Keratinocyte (primary cell): ENCODE measurements around the gene MRPS35. TPM values are rescaled to one million over a fixed set of nuclear protein-coding genes. Genes with fewer than 3 reads are reported as not detected.

Source experiments
- DNase-seq: peaks from one replicate; pipeline ENCODE4 v3.0.0-alpha.2; 2011; ENCODE audit warnings: low read depth, missing footprints, low spot score
- FAIRE-seq: peaks from 2 replicates; lab custom pipeline; 2011; peaks lifted over from hg19 to GRCh38; lab: Jason Lieb, UNC
- H2AFZ ChIP-seq: 2 replicates; pipeline ENCODE4 v1.6.0; 2012; ENCODE audit warnings: low read length, control low read depth, inconsistent platforms; ENCODE audit not compliant: control insufficient read depth
- H3K27ac ChIP-seq: 2 replicates; pipeline ENCODE4 v1.5.1; 2011; ENCODE audit warnings: low read length; ENCODE audit not compliant: control insufficient read depth, insufficient read depth
- H3K27me3 ChIP-seq: 3 replicates; pipeline ENCODE4 v1.6.0; 2011; ENCODE audit warnings: low read length; ENCODE audit not compliant: control insufficient read depth, insufficient read depth; ENCODE audit errors: extremely low read depth
- H3K36me3 ChIP-seq, 2 experiments: 2 replicates in 1 of 2; 3 replicates in 1 of 2; pipeline ENCODE4 v1.5.1; 2011; ENCODE audit warnings: low read length in 2 of 2, mild to moderate bottlenecking in 1 of 2; ENCODE audit not compliant: control insufficient read depth in 2 of 2, insufficient read depth in 2 of 2; ENCODE audit errors: extremely low read depth in 1 of 2
- H3K4me1 ChIP-seq: 3 replicates; pipeline ENCODE4 v1.5.1; 2011; ENCODE audit warnings: low read length; ENCODE audit not compliant: control insufficient read depth, insufficient read depth; ENCODE audit errors: extremely low read depth
- H3K4me2 ChIP-seq: 3 replicates; pipeline ENCODE4 v1.6.0; 2011; ENCODE audit warnings: low read depth, low read length; ENCODE audit not compliant: control insufficient read depth, insufficient read depth; ENCODE audit errors: extremely low read depth
- H3K4me3 ChIP-seq, 3 experiments: fragments of 200-600 bp in 1 of 3; sonication (generic) in 1 of 3; 2 replicates in 2 of 3; 3 replicates in 1 of 3; pipeline ENCODE4 v1.5.1; 2011 to 2016; ENCODE audit warnings: low read length in 3 of 3, mild to moderate bottlenecking in 3 of 3, control low read depth in 2 of 3, inconsistent platforms in 1 of 3, low read depth in 1 of 3, mixed read lengths in 1 of 3, mixed run types in 1 of 3, moderate library complexity in 1 of 3; ENCODE audit not compliant: control insufficient read depth in 2 of 3, insufficient read depth in 2 of 3; ENCODE audit errors: extremely low read depth in 1 of 3
- H3K79me2 ChIP-seq: 2 replicates; pipeline ENCODE4 v1.6.0; 2012; ENCODE audit warnings: low read length; ENCODE audit not compliant: control insufficient read depth, insufficient read depth
- H3K9ac ChIP-seq: 3 replicates; pipeline ENCODE4 v1.6.0; 2011; ENCODE audit warnings: low read length; ENCODE audit not compliant: control insufficient read depth, insufficient read depth; ENCODE audit errors: extremely low read depth
- H3K9me1 ChIP-seq: 3 replicates; pipeline ENCODE4 v1.6.0; 2011; ENCODE audit warnings: low read length; ENCODE audit not compliant: control insufficient read depth, insufficient read depth; ENCODE audit errors: extremely low read depth
- H3K9me3 ChIP-seq: 2 replicates; pipeline ENCODE4 v1.5.1; 2012; ENCODE audit warnings: low read depth, low read length; ENCODE audit not compliant: control insufficient read depth
- H4K20me1 ChIP-seq: 3 replicates; pipeline ENCODE4 v1.6.0; 2011; ENCODE audit warnings: low read length; ENCODE audit not compliant: control insufficient read depth, insufficient read depth; ENCODE audit errors: extremely low read depth
- EZH2 ChIP-seq: IDR thresholded peaks from one replicate; pipeline ENCODE4 v1.6.1; 2012; ENCODE audit warnings: inconsistent platforms, mild to moderate bottlenecking, low read length, moderate library complexity
- dilution Hi-C: fragments of 300-500 bp; cut with MboI; formaldehyde crosslinking; loops from one replicate; pipeline ENCODE4 v1.7.0; 2020; ENCODE audit warnings: low sequenced_read_pairs; ENCODE audit not compliant: extremely low pct_ligation_motif_present
- polyA plus RNA-seq, 5 experiments: library from polyadenylated mRNA; depleted of rRNA in 3 of 5; stranded (reverse) in 3 of 5; stranded (forward) in 1 of 5; unstranded in 1 of 5; fragments of >200 nt; gene quantifications; 1 replicate in 1 of 5; 2 replicates in 3 of 5; 3 replicates in 1 of 5; pipeline versions ENCODE4 v1.2.1 to v1.2.3, GENCODE V29; 2011 to 2012; ENCODE audit warnings: missing spikeins in 2 of 5, low read depth in 1 of 5, low replicate concordance in 1 of 5
- TF ChIP-seq, protein P1 (sequence below), 3 experiments: IDR thresholded peaks in 1 of 3; conservative IDR thresholded peaks in 1 of 3; optimal IDR thresholded peaks in 1 of 3; 2 replicates in 2 of 3; 3 replicates in 1 of 3; pipeline versions ENCODE3 to v1.5.1; 2011; ENCODE audit warnings: low read length in 3 of 3, mild to moderate bottlenecking in 3 of 3, moderate library complexity in 2 of 3, control low read depth in 1 of 3, inconsistent platforms in 1 of 3; ENCODE audit not compliant: insufficient read depth in 2 of 3; ENCODE audit errors: extremely low read depth in 1 of 3

Gene MRPS35
- polyA plus RNA-seq, 1 donor (not counting 4 experiments of a cell fraction or from before 2014, with no cell fraction given) = 60.1 TPM

DNA sequence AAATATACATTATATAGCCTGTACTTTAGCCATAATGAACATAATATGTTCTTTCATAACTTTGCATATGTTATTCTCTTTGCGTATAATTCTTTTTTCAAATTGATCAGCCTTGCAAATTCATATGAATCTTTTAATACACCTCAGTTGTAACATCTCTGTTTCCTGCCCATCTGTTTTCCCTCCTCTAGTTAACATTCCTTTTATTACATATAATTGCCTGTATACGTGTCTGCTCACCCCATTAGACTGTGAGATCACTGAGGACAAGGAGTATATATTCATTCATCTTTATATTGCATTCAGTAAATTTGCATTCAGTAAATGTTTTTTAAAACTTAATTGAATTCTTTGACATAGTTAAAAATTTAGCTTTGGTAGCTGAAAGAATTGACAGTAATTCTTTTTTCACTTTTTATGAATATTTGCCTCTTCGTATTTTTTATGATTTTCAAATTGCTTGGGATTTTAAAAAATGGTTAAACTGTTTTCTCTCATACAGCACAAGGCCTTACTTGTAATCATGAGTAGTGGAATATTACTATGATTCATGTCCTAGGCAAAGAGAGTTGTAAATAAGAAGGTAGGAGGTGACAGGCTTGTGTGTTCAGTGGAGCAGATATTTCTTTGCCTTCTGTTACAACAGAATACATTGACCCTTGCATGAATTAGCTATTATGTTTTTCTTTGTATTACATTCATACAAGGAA, 36.6 kb downstream of the MRPS35 start:
- peak overlapping the region in 1 of 3 experiments; percentile 3 for H3K4me3 ChIP-seq
- peaks cover 36% of the 10 kb centered on the region for H3K4me1 ChIP-seq
- H3K27me3 ChIP-seq = no peaks in the 10 kb centered on the region

DNA sequence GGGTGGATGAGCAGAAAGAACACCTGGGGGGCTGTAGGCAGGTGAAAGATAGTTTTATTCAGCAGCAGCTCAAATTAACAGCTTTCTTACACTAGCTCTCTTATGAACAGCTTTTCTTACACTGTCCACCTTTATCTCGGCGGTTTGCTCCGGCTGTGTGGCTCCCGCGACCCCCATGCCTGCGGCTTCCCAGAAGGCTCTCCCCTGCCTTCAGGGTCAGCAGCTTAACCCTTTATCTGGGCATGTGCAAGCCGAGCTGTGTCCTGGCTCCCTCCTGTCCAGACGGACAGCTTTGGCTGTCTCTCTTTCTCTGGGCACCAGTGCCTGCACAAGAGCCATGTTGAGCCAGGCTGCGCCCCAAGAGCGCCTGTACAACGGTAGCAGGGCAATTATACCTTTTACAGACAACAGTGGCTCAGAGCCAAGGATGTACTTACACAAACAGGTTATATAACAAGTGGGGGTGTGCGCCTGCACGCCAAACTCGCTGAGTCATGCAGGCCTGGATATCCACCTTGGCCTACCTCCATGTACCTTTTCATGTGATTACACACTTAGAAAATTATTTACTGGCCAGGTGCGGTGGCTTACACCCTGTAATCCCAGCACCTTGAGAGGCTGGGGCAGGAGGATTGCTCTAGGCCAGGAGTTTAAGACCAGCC, 40.9 kb downstream of the MRPS35 start:
- Histone ChIP-seq H3K4me1 (peaks cover 36% of the 10 kb centered on the region), H3K27ac (peak overlapping the region; percentile 80), H3K36me3 (peaks cover 4% of the 10 kb centered on the region in 2 experiments), H3K9me1 (no peaks in the 10 kb centered on the region), H3K9ac (peak overlapping the region; percentile 41), H3K79me2 (peaks cover 13% of the 10 kb centered on the region), H2AFZ (no peak overlapping the region), H3K4me3 (no peak overlapping the region), H3K4me2 (peak overlapping the region; percentile 45), H3K27me3 (no peaks in the 10 kb centered on the region), H4K20me1 (no peaks in the 10 kb centered on the region), H3K9me3 (no peaks in the 10 kb centered on the region)
- no peak for TF ChIP-seq EZH2
- TF ChIP-seq, protein P1, sequence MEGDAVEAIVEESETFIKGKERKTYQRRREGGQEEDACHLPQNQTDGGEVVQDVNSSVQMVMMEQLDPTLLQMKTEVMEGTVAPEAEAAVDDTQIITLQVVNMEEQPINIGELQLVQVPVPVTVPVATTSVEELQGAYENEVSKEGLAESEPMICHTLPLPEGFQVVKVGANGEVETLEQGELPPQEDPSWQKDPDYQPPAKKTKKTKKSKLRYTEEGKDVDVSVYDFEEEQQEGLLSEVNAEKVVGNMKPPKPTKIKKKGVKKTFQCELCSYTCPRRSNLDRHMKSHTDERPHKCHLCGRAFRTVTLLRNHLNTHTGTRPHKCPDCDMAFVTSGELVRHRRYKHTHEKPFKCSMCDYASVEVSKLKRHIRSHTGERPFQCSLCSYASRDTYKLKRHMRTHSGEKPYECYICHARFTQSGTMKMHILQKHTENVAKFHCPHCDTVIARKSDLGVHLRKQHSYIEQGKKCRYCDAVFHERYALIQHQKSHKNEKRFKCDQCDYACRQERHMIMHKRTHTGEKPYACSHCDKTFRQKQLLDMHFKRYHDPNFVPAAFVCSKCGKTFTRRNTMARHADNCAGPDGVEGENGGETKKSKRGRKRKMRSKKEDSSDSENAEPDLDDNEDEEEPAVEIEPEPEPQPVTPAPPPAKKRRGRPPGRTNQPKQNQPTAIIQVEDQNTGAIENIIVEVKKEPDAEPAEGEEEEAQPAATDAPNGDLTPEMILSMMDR (optimal IDR thresholded peaks at IDR 0.05 in 1 of 3, IDR thresholded peaks at IDR 0.05 in 1 of 3, conservative IDR thresholded peaks at IDR 0.05 in 1 of 3; ENCODE audit: extremely low read depth in 1 of 3, insufficient read depth in 2 of 3, low read length in 3 of 3) = no peak
- dilution Hi-C loops = no loop called here
- peak; percentile 89 for DNase-seq
- FAIRE-seq = peak; percentile 99

More for the DNA sequence above, 36.6 kb downstream of the MRPS35 start:
- Histone ChIP-seq H2AFZ (peak overlapping the region; percentile 15), H3K36me3 (peaks cover 4 to 12% of the 10 kb centered on the region in 2 experiments), H4K20me1 (no peaks in the 10 kb centered on the region), H3K4me2 (peak overlapping the region; percentile 76), H3K9me3 (no peaks in the 10 kb centered on the region), H3K9ac (peak overlapping the region; percentile 62), H3K79me2 (peaks cover 13% of the 10 kb centered on the region), H3K9me1 (no peaks in the 10 kb centered on the region), H3K27ac (peak overlapping the region; percentile 95)
- TF ChIP-seq EZH2 = no peak
- TF ChIP-seq, protein P1 (optimal IDR thresholded peaks at IDR 0.05 in 1 of 3, IDR thresholded peaks at IDR 0.05 in 1 of 3, conservative IDR thresholded peaks at IDR 0.05 in 1 of 3; ENCODE audit: extremely low read depth in 1 of 3, insufficient read depth in 2 of 3, low read length in 3 of 3) = no peak
- FAIRE-seq (peak; percentile 43), DNase-seq (no peak)
- dilution Hi-C loops = no loop called here
